NCI-H526 (cell line): ENCODE measurements around the gene SAP130.
"Not testable (repeated sequence)": the region's sequence is repeated elsewhere in the genome, so short reads cannot be mapped to it uniquely, and the experiment has no call there.

Source experiments
- DNase-seq, 2 experiments: peaks; one replicate each; lab custom pipeline; 2025; lab: John Stamatoyannopoulos, UW

SAP130 gene

GRCh38 chr2:127953128-127953718 is 74.6 kb downstream of the SAP130 start:
- DNase-seq, result no peak

GRCh38 chr2:127951026-127951425 is 76.8 kb downstream of the SAP130 start:
- DNase-seq, result no peak

DNA sequence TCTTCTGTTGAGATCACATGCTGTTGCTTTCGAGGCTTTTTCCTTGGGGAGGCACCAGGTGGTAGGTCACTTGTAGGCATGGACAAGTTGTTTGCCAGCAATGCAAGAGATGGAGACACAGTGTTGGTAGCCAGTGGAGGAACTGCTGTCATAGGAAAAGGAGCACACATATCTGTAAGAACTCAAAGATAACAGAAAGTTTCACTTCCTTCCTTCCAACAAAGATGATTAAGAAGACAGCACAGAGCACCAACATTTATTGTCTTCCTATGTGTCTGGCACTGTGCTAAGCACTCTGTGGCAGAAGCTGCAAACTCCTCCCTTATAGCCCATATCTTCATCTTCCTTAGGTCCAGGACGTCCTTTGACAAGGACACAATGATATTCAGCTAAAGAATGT is 77.6 kb downstream of the SAP130 start:
- DNase-seq, result no peak

GRCh38 chr2:127945281-127945680 is 82.6 kb downstream of the SAP130 start:
- no peak for DNase-seq

DNA sequence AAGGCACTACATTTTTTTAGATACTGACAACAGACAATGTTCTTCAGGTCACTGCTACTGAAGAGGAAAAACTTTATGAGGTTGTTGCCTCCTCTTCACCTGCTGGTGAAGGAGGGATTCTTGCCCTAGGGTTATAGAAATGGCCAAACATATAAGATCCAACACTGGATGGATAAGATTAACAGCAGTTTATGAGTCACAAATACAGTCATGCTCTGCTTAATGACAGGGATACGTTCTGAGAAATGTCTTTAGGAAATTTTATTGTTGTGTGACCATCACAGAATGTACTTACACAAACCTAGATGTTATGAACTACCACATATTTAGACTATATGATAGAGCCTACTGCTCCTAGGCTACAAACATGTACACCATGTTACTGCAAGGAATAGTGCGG is 84.7 kb downstream of the SAP130 start:
- no peak for DNase-seq

DNA sequence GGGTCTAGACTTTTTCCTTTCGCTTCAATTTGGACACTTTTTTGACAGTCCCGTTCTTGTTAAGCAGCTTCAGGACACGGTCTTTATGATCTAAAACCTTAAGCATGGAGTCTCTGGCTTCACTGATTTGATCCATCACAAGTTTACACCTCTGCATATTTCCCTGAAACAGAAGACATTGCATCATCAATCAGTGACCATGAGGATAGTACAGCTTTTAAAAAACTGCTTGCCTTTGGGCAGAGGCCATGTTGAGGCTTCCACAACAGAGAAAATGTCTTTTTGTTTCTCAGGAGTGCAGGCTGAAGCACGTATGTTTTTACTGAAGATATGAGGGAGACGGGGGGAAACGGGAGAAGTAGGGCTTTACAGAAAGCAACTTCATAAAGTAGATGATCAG is 85.9 kb downstream of the SAP130 start:
- DNase-seq, result no peak

DNA sequence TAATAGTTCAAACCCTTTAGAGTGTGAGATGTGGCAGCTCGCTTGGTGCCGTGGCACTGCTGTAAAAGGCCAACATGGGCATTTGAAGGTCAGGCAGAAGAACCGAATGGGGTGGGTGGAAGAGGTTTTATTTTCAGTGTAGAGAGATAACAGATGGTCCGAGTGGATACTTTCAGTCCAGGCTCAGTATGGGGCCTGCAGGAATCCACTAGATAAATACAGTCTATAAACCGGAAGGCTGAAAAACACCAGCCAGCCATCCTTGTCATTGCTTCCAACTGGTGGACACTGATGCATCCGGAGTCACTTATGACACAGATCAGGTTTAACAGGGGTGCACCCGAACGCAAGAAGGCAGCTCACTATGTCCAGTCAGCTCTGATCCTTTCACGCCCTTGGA is 86.4 kb downstream of the SAP130 start:
- no peak for DNase-seq

DNA sequence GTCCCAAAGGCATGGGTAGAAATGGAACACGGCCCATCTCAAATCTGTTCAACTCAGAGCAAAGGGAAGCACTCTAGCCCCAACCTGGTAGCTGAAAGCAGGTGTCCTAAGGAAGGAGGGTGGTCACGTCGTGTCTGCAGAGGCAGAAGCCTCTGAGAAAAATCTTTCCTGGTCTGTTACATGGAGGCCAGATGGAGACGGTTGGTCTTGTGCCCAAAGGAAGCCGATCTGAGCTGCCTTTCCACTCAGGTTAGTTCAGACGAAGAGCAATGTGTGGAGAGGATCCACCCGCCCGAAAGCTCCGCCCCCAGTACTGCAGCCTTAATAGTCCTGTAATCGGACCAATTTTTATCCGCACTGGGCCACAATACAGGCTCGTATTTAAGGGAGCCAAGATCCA is 87.2 kb downstream of the SAP130 start:
- DNase-seq, result no peak

GRCh38 chr2:127935337-127935736 is 92.5 kb downstream of the SAP130 start:
- no peak for DNase-seq

DNA sequence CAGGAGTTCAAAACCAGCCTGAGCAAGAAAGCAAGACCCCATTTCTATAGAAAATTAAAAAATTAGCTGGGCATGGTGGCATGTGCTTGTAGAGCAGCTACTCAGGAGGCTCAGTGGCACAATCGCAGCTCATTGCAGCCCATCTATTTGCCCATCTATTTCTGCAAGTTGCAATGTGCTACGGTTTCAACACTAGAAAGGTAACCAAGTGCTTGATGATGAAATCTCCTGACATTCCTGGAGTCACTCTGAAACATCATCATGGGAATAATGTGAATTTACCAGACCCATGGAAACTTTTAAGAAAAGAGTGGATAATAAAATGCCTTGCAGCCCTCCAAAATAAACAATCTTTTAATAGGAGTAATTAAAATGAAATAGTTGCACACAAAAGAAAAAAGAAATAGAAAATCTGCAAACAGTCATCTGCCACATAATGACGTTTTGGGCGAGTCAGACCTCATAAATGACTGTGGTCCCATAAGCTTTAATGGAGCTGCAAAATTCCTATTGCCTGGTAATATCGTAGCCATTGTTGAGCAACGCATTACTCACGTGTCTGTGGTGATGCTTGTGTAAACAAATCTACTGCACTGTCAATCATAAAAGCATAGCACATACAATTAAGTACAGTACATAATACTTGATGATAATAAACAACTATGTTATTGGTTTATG is 95.5 kb downstream of the SAP130 start:
- no peak for DNase-seq

- no peak for DNase-seq
These were observed 98.4 kb downstream of the SAP130 start for GRCh38 chr2:127929449-127929848.

DNA sequence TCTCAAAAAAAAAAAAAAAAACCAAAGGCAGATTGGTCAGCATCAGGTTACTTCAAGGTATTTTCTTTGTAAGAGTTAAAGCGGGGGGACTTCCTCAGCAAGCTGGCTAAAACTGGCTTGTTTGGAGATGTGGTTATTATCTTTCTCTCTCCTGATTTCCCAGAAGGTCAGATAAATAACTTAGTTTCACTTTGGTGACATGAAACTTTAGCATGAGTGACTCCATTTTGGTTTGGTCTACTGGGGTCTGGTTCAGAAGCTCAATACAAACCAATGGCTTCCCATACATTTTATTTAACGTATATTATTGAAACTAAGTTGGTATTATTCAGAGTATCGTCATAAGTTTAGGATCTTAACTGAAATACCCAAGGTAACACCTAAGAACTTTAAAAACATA is 100.5 kb downstream of the SAP130 start:
- no peak for DNase-seq

DNA sequence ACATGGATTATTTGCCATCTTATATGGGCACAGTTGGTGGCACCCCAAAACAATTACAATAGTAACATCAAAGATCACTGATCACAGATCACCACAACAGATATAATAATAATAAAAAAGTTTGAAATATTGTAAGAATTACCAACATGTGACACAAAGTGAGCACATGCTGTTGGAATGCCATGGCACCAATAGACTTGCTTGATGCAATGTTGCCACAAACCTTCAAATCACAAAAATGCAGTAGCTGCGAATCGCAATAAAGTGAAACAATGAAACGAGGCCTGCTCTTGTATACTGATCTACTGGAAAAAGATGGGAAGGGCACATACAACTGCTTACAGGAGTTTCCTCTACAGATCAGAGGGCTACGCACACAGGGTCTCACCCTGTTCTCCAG is 109.9 kb downstream of the SAP130 start:
- no peak for DNase-seq

GRCh38 chr2:127913808-127914457 is 113.9 kb downstream of the SAP130 start:
- no peak for DNase-seq

- no peak for DNase-seq
These were observed 116.1 kb downstream of the SAP130 start for GRCh38 chr2:127911737-127912136.

DNA sequence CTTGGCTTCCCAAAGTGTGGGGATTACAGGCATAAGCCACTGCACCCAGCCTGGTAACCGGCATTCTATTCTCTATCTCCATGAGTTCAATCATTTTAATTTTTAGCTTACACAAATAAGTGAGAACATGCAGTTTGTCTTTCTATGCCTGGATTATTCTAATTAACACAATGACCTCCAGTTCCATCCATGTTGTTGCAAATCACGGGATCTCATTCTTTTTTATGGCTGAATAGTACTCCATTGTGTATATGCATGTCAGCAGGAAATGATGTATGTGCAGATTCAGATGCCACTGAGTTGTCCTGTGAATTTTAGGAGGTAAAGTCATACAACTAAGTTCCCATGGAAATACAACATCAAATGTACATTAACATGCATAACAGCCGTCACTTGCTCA is 117.4 kb downstream of the SAP130 start:
- no peak for DNase-seq

GRCh38 chr2:127909019-127909418 is 118.8 kb downstream of the SAP130 start:
- peak in 1 of 2 experiments; percentile 24 for DNase-seq

GRCh38 chr2:127907733-127908400 is 120.0 kb downstream of the SAP130 start:
- not testable (repeated sequence) for DNase-seq

DNA sequence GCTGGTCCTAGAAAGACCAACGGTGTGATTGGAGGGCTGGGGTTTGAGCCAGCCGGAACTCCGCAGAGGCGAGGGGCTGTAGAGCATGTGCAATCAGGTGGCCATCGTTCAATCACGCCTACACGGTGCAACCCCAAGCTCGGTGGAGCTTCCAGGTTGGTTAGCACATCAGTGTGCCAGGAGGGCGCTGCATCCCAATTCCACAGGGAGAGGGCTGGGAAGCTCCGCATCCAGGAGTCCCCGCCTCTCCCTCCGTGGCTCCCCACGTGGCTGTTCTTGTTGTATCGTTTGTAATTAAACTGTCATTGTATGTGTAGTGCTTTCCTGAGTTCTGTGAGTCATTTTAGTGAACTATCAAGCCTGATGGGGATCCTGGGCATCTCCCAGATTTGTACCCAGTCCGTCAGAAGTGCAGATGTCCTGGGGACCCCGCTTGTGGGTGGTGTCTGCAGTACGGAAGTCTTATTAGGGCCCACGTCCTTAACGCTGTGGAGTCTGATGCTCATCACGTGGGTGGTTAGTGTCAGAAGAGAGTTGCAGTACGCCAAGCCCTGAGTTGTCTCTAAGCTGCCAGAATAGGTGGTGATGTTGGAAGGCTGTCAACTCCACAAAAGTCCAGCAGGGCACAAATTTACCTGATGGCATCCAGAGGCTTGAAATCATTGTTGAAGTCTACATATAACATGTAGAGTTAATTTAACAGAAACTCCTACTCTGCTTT is 121.5 kb downstream of the SAP130 start:
- DNase-seq, result peak; percentile 37 to 51

GRCh38 chr2:127901339-127902056 is 126.4 kb downstream of the SAP130 start:
- no peak for DNase-seq

GRCh38 chr2:127897531-127898211 is 130.2 kb downstream of the SAP130 start:
- no peak for DNase-seq
